Ovary (tissue), 3 donors: ENCODE data around the gene PCDHGC5.

Source experiments
- POLR2A ChIP-seq: fragments of 450-650 bp; IDR thresholded peaks from one replicate; pipeline ENCODE4 v1.6.1; 2017; ENCODE audit warnings: antibody characterized with exemption, mild to moderate bottlenecking, moderate library complexity
- TF ChIP-seq, protein P1 (sequence below), 3 donors: fragments of 450-650 bp in 2 of 3; fragments of 200-600 bp in 1 of 3; IDR thresholded peaks; one replicate each; pipeline versions ENCODE4 v1.5.1 to v1.8.0; 2016 to 2022; ENCODE audit warnings: antibody characterized with exemption in 3 of 3, mild to moderate bottlenecking in 1 of 3
- donor health status: DM: no; HTN: no; CAD: no.

DNA sequence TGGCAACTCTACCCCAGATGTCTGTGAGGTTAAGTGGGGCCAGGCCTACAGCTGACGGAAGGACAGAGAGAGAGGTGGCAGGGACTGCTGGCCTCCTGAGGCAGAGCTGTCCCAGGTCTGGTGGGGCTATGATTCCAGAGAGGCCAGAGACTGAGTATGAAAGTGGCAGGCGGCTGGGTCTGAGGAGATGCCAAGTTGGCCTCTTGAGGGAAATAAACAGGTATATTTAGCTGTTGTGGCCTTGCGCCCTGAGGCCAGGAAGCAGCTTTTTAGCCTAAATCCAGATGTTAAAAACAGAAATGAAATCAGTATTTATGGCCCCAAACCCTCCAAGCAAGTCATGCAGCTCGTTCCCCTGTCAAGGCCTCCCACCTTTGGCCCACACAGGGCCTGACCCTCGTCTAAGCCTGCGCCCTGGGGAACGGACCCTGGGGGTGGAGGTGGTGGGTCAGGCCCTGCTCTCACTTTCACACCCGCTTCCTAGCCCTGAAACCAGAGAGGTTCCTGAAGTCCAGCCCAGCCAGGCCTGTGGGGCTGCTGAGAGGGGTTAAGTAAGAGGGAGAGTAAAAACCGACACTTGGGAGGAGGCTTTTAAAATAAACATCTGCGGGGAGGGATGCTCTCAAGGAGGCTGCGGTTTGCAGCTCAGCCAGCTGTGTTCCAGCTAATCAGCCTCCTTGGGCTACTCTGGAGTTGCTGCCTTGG lies 18.7 kb downstream of the PCDHGC5 start:
- TF ChIP-seq, protein P1, sequence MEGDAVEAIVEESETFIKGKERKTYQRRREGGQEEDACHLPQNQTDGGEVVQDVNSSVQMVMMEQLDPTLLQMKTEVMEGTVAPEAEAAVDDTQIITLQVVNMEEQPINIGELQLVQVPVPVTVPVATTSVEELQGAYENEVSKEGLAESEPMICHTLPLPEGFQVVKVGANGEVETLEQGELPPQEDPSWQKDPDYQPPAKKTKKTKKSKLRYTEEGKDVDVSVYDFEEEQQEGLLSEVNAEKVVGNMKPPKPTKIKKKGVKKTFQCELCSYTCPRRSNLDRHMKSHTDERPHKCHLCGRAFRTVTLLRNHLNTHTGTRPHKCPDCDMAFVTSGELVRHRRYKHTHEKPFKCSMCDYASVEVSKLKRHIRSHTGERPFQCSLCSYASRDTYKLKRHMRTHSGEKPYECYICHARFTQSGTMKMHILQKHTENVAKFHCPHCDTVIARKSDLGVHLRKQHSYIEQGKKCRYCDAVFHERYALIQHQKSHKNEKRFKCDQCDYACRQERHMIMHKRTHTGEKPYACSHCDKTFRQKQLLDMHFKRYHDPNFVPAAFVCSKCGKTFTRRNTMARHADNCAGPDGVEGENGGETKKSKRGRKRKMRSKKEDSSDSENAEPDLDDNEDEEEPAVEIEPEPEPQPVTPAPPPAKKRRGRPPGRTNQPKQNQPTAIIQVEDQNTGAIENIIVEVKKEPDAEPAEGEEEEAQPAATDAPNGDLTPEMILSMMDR (IDR thresholded peaks at IDR 0.05) = no peak
- TF ChIP-seq POLR2A = no peak
